DOHH2 (cell line): ENCODE measurements around the gene SIRT7.

Experiments used
- EZH2phosphoT487 ChIP-seq: fragments of 200-600 bp; sonication (generic); IDR thresholded peaks from 2 replicates; pipeline ENCODE4 v1.6.1; 2017; ENCODE audit warnings: borderline replicate concordance, mild to moderate bottlenecking, antibody characterized with exemption, low read length, moderate library complexity, mixed read lengths
- TF ChIP-seq, protein P1 (sequence below): fragments of 200-600 bp; sonication (generic); IDR thresholded peaks from one replicate; pipeline ENCODE4 v1.5.1; 2014; ENCODE audit warnings: antibody characterized with exemption, mild to moderate bottlenecking, low read depth, low read length; ENCODE audit not compliant: poor library complexity, severe bottlenecking

DNA sequence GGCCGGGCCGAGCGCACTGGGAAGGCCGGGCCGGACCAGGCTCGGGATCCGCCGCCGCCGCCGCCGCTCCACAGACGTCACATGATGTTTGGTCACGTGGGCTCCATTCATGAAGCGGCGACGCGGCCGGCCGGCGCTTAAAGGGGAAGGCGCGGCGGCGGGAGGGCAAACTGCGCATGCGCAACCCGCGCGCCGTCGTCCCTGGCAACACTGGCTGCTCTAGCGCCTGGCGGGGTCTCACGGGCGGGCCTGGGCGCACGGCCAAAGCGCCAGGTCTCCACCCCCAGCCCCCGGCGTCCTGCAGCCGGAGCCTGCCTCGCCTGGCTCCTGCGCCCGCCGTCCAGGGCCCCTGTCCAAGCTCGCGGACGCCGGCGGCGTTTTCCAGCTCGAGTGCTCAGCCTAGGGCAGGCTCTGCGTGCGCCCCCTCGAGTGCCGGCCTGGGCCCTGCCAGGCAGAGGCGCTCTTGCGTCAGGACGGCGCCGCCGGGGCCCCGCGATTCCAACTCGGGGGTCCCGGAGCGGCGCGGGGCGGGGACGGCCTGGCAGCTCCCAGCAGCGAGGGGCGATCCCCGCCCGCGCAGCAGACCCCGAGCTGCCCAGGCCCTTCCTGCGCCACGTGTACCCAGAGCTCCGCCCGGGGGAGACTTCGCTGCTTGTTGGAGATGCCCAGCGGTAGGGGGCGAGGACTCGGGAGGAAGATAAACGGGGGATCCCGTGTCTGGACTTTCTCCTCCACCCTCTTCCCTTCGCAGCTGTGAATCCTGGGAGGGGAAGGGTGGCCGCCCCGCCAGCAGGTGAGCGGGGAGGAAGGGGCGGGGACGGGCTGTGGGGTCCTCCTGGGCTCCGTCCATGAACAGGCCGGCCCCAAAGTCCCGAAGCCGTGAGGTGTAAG lies 9.9 kb upstream of the SIRT7 start, which contains the start of gene MAFG:
- TF ChIP-seq, protein P1, sequence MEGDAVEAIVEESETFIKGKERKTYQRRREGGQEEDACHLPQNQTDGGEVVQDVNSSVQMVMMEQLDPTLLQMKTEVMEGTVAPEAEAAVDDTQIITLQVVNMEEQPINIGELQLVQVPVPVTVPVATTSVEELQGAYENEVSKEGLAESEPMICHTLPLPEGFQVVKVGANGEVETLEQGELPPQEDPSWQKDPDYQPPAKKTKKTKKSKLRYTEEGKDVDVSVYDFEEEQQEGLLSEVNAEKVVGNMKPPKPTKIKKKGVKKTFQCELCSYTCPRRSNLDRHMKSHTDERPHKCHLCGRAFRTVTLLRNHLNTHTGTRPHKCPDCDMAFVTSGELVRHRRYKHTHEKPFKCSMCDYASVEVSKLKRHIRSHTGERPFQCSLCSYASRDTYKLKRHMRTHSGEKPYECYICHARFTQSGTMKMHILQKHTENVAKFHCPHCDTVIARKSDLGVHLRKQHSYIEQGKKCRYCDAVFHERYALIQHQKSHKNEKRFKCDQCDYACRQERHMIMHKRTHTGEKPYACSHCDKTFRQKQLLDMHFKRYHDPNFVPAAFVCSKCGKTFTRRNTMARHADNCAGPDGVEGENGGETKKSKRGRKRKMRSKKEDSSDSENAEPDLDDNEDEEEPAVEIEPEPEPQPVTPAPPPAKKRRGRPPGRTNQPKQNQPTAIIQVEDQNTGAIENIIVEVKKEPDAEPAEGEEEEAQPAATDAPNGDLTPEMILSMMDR: peak; percentile 76
- TF ChIP-seq EZH2phosphoT487: no peak
